ENCODE measurements around the gene ERBB3.

The ERBB3 gene

DNA sequence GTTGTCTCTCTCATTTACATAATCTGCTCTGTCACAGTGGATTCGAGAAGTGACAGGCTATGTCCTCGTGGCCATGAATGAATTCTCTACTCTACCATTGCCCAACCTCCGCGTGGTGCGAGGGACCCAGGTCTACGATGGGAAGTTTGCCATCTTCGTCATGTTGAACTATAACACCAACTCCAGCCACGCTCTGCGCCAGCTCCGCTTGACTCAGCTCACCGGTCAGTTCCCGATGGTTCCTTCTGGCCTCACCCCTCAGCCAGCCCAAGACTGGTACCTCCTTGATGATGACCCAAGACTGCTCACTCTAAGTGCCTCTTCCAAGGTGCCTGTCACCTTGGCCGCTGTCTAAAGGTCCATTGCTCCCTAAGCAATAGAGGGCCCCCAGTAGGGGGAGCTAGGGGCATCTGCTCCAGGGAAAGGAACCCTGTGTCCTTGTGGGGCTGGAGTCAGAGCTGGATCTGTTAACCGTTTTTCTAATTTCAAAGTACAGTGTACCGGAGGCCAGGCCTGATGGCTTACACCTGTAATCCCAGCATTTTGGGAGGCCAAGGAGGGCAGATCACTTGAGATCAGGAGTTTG, 5.1 kb downstream of the ERBB3 start:
- Histone ChIP-seq H3K79me1 (ENCODE audit: low read depth, low read length) (no peaks in the 10 kb centered on the region), H3K36me3 (replicated peaks in 1 of 2; ENCODE audit: control insufficient read depth in 2 of 2, insufficient read depth in 2 of 2, low read length in 2 of 2) (no peaks in the 10 kb centered on the region), H2AK5ac (ENCODE audit: low read depth, low read length) (no peak overlapping the region), H3K4me1 (ENCODE audit: control insufficient read depth in 2 of 2, insufficient read depth in 1 of 2, low read depth in 1 of 2, low read length in 2 of 2) (peaks cover 9 to 10% of the 10 kb centered on the region in 2 donors), H3K18ac (ENCODE audit: low read length) (peak overlapping the region; percentile 63), H3K4me3 (ENCODE audit: low read length in 2 of 2) (no peak overlapping the region), H3K23ac (ENCODE audit: low read depth, low read length, poor library complexity) (no peak overlapping the region), H2BK15ac (ENCODE audit: low read length) (no peak overlapping the region), H2AFZ (ENCODE audit: low read length) (no peak overlapping the region), H3K9me3 (replicated peaks in 1 of 2; ENCODE audit: control insufficient read depth in 2 of 2, insufficient read depth in 1 of 2, low read depth in 1 of 2, low read length in 2 of 2) (no peaks in the 10 kb centered on the region), H4K91ac (ENCODE audit: low read depth, low read length, poor library complexity) (no peak overlapping the region), H3K27ac (replicated peaks; ENCODE audit: low read length) (no peak overlapping the region), H2BK12ac (ENCODE audit: low read length) (no peak overlapping the region), H3K4ac (ENCODE audit: low read length) (no peak overlapping the region), H2BK5ac (ENCODE audit: low read length) (no peak overlapping the region), H3K4me2 (ENCODE audit: insufficient read depth, low read length, poor library complexity, severe bottlenecking) (no peak overlapping the region), H3K9ac (ENCODE audit: low read depth, low read length, poor library complexity) (no peak overlapping the region), H4K8ac (ENCODE audit: low read depth, low read length) (no peak overlapping the region), H3K27me3 (ENCODE audit: control insufficient read depth in 3 of 3, insufficient read depth in 3 of 3, low read depth in 1 of 3, low read length in 3 of 3) (peaks cover 0 to 45% (median 12%) of the 10 kb centered on the region in 3 experiments), H3K14ac (ENCODE audit: low read length) (no peak overlapping the region), H2BK120ac (ENCODE audit: low read depth, low read length) (no peak overlapping the region)
- no CpG with 5 or more reads among the region's 15 CpGs for WGBS, 2 donors (ENCODE audit: extremely low coverage in 2 of 2, insufficient read length in 2 of 2, insufficient replicate concordance in 1 of 2)
- no peak for DNase-seq (ENCODE audit: low spot score)

DNA sequence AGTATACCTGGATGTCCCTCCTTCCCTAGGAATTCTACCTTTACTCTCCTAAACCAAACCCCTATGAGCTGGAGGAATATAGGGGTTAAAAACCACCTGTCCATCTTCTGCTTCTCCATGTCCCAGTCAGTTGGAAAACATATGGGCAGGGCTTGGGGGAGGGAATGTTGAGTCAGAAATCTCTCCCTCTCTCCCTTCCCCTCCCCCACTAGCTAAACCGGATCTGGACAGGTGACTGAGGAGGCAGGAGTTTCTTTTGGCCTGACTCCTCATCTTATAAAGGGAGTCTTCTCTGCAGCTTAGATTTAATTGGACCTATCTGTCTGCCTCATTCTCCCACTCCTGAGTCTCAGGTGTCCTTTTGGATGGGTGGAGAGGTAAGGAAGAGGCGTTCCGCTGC, 6.1 kb downstream of the ERBB3 start:
- Histone ChIP-seq H3K79me1 (ENCODE audit: low read depth, low read length) (no peaks in the 10 kb centered on the region), H2BK15ac (ENCODE audit: low read length) (no peak overlapping the region), H3K9ac (ENCODE audit: low read depth, low read length, poor library complexity) (no peak overlapping the region), H3K9me3 (replicated peaks in 1 of 2; ENCODE audit: control insufficient read depth in 2 of 2, insufficient read depth in 1 of 2, low read depth in 1 of 2, low read length in 2 of 2) (no peaks in the 10 kb centered on the region), H2BK12ac (ENCODE audit: low read length) (no peak overlapping the region), H3K18ac (ENCODE audit: low read length) (no peak overlapping the region), H2BK5ac (ENCODE audit: low read length) (no peak overlapping the region), H2AFZ (ENCODE audit: low read length) (no peak overlapping the region), H2BK120ac (ENCODE audit: low read depth, low read length) (no peak overlapping the region), H2AK5ac (ENCODE audit: low read depth, low read length) (no peak overlapping the region), H3K23ac (ENCODE audit: low read depth, low read length, poor library complexity) (no peak overlapping the region), H3K4me1 (ENCODE audit: control insufficient read depth in 2 of 2, insufficient read depth in 1 of 2, low read depth in 1 of 2, low read length in 2 of 2) (peaks cover 4 to 5% of the 10 kb centered on the region in 2 donors), H3K4ac (ENCODE audit: low read length) (no peak overlapping the region), H3K4me2 (ENCODE audit: insufficient read depth, low read length, poor library complexity, severe bottlenecking) (no peak overlapping the region), H3K14ac (ENCODE audit: low read length) (no peak overlapping the region), H3K27me3 (ENCODE audit: control insufficient read depth in 3 of 3, insufficient read depth in 3 of 3, low read depth in 1 of 3, low read length in 3 of 3) (peaks cover 0 to 34% (median 2%) of the 10 kb centered on the region in 3 experiments), H4K91ac (ENCODE audit: low read depth, low read length, poor library complexity) (no peak overlapping the region), H3K27ac (replicated peaks; ENCODE audit: low read length) (no peak overlapping the region), H3K4me3 (ENCODE audit: low read length in 2 of 2) (no peak overlapping the region), H4K8ac (ENCODE audit: low read depth, low read length) (no peak overlapping the region), H3K36me3 (replicated peaks in 1 of 2; ENCODE audit: control insufficient read depth in 2 of 2, insufficient read depth in 2 of 2, low read length in 2 of 2) (no peaks in the 10 kb centered on the region)
- WGBS, 2 donors (ENCODE audit: extremely low coverage in 2 of 2, insufficient read length in 2 of 2, insufficient replicate concordance in 1 of 2), result no CpG with 5 or more reads among the region's 3 CpGs
- no peak for DNase-seq (ENCODE audit: low spot score)

DNA sequence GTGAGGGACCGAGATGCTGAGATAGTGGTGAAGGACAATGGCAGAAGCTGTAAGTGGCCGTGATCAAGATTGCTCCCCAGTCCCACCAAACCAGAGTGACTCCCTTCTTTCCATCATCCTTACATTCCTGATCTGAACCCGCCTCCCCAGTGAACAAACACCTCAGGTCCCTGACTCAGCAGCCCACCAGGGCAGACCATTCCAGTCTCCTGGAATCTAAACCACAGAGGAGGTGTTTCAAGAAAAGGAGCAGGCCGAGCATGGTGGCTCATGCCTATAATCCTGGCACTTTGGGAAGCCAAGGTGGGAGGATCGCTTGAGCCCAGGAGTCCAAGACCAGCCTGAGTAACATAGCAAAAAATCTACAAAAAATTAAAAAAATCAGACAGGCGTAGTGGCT, 6.6 kb downstream of the ERBB3 start:
- Histone ChIP-seq H3K4me3 (ENCODE audit: low read length in 2 of 2) (no peak overlapping the region), H4K8ac (ENCODE audit: low read depth, low read length) (no peak overlapping the region), H3K9ac (ENCODE audit: low read depth, low read length, poor library complexity) (no peak overlapping the region), H2BK120ac (ENCODE audit: low read depth, low read length) (no peak overlapping the region), H3K27me3 (ENCODE audit: control insufficient read depth in 3 of 3, insufficient read depth in 3 of 3, low read depth in 1 of 3, low read length in 3 of 3) (peaks cover 0 to 29% (median 0%) of the 10 kb centered on the region in 3 experiments), H3K4me2 (ENCODE audit: insufficient read depth, low read length, poor library complexity, severe bottlenecking) (no peak overlapping the region), H2BK12ac (ENCODE audit: low read length) (no peak overlapping the region), H3K36me3 (replicated peaks in 1 of 2; ENCODE audit: control insufficient read depth in 2 of 2, insufficient read depth in 2 of 2, low read length in 2 of 2) (no peaks in the 10 kb centered on the region), H2AFZ (ENCODE audit: low read length) (no peak overlapping the region), H2BK15ac (ENCODE audit: low read length) (no peak overlapping the region), H3K23ac (ENCODE audit: low read depth, low read length, poor library complexity) (no peak overlapping the region), H3K27ac (replicated peaks; ENCODE audit: low read length) (no peak overlapping the region), H3K4me1 (ENCODE audit: control insufficient read depth in 2 of 2, insufficient read depth in 1 of 2, low read depth in 1 of 2, low read length in 2 of 2) (peaks cover 0 to 2% of the 10 kb centered on the region in 2 donors), H4K91ac (ENCODE audit: low read depth, low read length, poor library complexity) (no peak overlapping the region), H2AK5ac (ENCODE audit: low read depth, low read length) (no peak overlapping the region), H2BK5ac (ENCODE audit: low read length) (no peak overlapping the region), H3K9me3 (replicated peaks in 1 of 2; ENCODE audit: control insufficient read depth in 2 of 2, insufficient read depth in 1 of 2, low read depth in 1 of 2, low read length in 2 of 2) (no peaks in the 10 kb centered on the region), H3K79me1 (ENCODE audit: low read depth, low read length) (no peaks in the 10 kb centered on the region), H3K14ac (ENCODE audit: low read length) (no peak overlapping the region), H3K18ac (ENCODE audit: low read length) (no peak overlapping the region), H3K4ac (ENCODE audit: low read length) (no peak overlapping the region)
- DNase-seq (ENCODE audit: low spot score), result no peak
- no CpG with 5 or more reads among the region's 6 CpGs for WGBS, 2 donors (ENCODE audit: extremely low coverage in 2 of 2, insufficient read length in 2 of 2, insufficient replicate concordance in 1 of 2)

DNA sequence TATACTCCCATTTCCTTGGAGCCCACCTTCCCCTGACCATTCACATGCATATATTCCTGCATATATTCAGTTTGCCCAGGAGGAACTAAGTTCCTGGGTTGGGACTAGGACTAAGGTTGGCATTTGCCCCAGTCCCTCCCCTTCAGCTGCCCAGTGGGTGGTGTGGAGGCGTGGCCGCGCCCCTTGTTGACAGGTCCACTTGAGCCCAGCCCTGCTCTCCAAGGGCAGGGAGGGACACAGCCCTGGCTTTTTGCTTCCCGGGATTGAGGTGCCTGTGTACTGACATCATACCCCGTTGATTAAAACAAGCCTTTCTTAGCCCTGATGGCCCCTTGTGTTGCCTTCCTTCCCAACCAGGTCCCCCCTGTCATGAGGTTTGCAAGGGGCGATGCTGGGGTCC, 7.3 kb downstream of the ERBB3 start:
- Histone ChIP-seq H2AK5ac (ENCODE audit: low read depth, low read length) (no peak overlapping the region), H3K14ac (ENCODE audit: low read length) (no peak overlapping the region), H3K4me2 (ENCODE audit: insufficient read depth, low read length, poor library complexity, severe bottlenecking) (no peak overlapping the region), H3K4me1 (ENCODE audit: control insufficient read depth in 2 of 2, insufficient read depth in 1 of 2, low read depth in 1 of 2, low read length in 2 of 2) (no peaks in the 10 kb centered on the region), H3K4me3 (ENCODE audit: low read length in 2 of 2) (no peak overlapping the region), H4K8ac (ENCODE audit: low read depth, low read length) (no peak overlapping the region), H2BK12ac (ENCODE audit: low read length) (no peak overlapping the region), H2BK15ac (ENCODE audit: low read length) (no peak overlapping the region), H2BK5ac (ENCODE audit: low read length) (no peak overlapping the region), H3K9me3 (replicated peaks in 1 of 2; ENCODE audit: control insufficient read depth in 2 of 2, insufficient read depth in 1 of 2, low read depth in 1 of 2, low read length in 2 of 2) (no peaks in the 10 kb centered on the region), H3K36me3 (replicated peaks in 1 of 2; ENCODE audit: control insufficient read depth in 2 of 2, insufficient read depth in 2 of 2, low read length in 2 of 2) (no peaks in the 10 kb centered on the region), H3K27ac (replicated peaks; ENCODE audit: low read length) (no peak overlapping the region), H3K27me3 (ENCODE audit: control insufficient read depth in 3 of 3, insufficient read depth in 3 of 3, low read depth in 1 of 3, low read length in 3 of 3) (peaks cover 0 to 23% (median 0%) of the 10 kb centered on the region in 3 experiments), H3K79me1 (ENCODE audit: low read depth, low read length) (no peaks in the 10 kb centered on the region), H3K23ac (ENCODE audit: low read depth, low read length, poor library complexity) (no peak overlapping the region), H2AFZ (ENCODE audit: low read length) (no peak overlapping the region), H2BK120ac (ENCODE audit: low read depth, low read length) (no peak overlapping the region), H3K9ac (ENCODE audit: low read depth, low read length, poor library complexity) (no peak overlapping the region), H3K18ac (ENCODE audit: low read length) (no peak overlapping the region), H3K4ac (ENCODE audit: low read length) (no peak overlapping the region), H4K91ac (ENCODE audit: low read depth, low read length, poor library complexity) (no peak overlapping the region)
- DNase-seq (ENCODE audit: low spot score), result no peak
- no CpG with 5 or more reads among the region's 6 CpGs for whole genome bisulfite sequencing, 2 donors (ENCODE audit: extremely low coverage in 2 of 2, insufficient read length in 2 of 2, insufficient replicate concordance in 1 of 2)

All from neuronal stem cell (in vitro differentiated cells).